Measurements from ENCODE around the gene SPTSSA.

DNA sequence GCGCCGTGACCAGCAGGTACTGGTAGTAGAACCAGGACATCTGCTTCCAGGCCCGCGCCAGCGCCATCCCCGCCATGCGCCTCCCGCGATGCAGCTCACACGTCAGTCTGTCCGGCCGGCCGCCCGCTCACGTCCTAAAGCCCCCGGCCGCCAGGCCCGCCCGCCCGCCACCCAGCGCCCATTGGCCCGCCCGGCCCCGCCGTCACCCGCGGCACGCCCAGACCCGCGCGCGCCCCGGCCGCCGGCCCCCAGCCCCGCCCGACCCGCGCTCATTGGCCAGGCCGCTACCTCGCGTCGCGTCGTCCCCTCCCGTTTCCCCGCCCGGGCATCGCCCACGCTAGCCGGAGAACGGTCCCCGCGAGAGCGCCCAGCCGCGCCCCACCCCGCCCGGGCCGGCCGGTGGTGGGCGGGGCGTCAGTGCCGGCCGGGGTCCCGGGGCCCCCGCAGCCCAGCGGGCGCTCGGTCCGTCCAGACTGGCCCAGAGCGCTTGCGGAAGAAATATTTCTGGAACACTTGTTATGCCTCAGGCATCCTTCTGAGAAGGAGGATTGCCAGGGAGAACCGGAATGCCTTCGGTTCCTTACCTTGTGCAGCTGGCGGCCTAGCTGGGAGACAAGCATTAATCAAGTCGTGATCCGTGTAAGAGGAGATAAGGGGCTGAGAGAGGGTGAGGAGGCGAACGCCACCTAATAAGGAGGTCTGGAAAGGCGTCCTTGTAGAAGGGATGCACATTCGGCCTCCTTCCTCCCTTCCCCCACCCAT is at the start of gene SPTSSA:
- no peak for TF ChIP-seq EZH2phosphoT487 (conservative IDR thresholded peaks at IDR 0.05; ENCODE audit: low read length)
- TF ChIP-seq, protein P1, sequence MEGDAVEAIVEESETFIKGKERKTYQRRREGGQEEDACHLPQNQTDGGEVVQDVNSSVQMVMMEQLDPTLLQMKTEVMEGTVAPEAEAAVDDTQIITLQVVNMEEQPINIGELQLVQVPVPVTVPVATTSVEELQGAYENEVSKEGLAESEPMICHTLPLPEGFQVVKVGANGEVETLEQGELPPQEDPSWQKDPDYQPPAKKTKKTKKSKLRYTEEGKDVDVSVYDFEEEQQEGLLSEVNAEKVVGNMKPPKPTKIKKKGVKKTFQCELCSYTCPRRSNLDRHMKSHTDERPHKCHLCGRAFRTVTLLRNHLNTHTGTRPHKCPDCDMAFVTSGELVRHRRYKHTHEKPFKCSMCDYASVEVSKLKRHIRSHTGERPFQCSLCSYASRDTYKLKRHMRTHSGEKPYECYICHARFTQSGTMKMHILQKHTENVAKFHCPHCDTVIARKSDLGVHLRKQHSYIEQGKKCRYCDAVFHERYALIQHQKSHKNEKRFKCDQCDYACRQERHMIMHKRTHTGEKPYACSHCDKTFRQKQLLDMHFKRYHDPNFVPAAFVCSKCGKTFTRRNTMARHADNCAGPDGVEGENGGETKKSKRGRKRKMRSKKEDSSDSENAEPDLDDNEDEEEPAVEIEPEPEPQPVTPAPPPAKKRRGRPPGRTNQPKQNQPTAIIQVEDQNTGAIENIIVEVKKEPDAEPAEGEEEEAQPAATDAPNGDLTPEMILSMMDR (IDR thresholded peaks at IDR 0.05; ENCODE audit: insufficient read depth, low read length, poor library complexity, severe bottlenecking), result no peak
